Peyer's patch (tissue), 4 donors: ENCODE data around the gene FBRSL1. TPM values are rescaled to one million over a fixed set of nuclear protein-coding genes. Genes with fewer than 3 reads are reported as not detected.

Experiments used
- DNase-seq, 3 donors: peaks; one replicate each; pipeline ENCODE4 v3.0.0-alpha.2; 2017 to 2019
- H3K27ac ChIP-seq, 4 donors: fragments of 200-600 bp; sonication (generic); one replicate each; pipeline ENCODE4 v1.5.1; 2016 to 2019
- H3K27me3 ChIP-seq, 2 donors: fragments of 200-600 bp; sonication (generic); one replicate each; pipeline ENCODE4 v1.5.1; 2019
- H3K36me3 ChIP-seq, 3 donors: fragments of 200-600 bp; sonication (generic); one replicate each; pipeline ENCODE4 v1.5.1; 2016 to 2019
- H3K4me1 ChIP-seq, 4 donors: fragments of 200-600 bp; sonication (generic); one replicate each; pipeline ENCODE4 v1.5.1; 2016 to 2019
- H3K4me3 ChIP-seq, 4 donors: fragments of 200-600 bp; sonication (generic); 1 replicate in 3 of 4; 2 replicates in 1 of 4; pipeline ENCODE4 v1.5.1; 2016 to 2019; ENCODE audit warnings: mild to moderate bottlenecking in 1 of 4
- H3K9me3 ChIP-seq, 4 donors: fragments of 200-600 bp; sonication (generic); one replicate each; pipeline ENCODE4 v1.5.1; 2016 to 2019; ENCODE audit warnings: mild to moderate bottlenecking in 1 of 4
- CTCF ChIP-seq, 6 experiments: fragments of 450-650 bp in 4 of 6; fragments of 200-600 bp in 2 of 6; sonication (generic) in 1 of 6; IDR thresholded peaks; one replicate each; pipeline ENCODE4 v1.5.1; 2017 to 2019; ENCODE audit warnings: antibody characterized with exemption in 6 of 6, mild to moderate bottlenecking in 3 of 6, moderate library complexity in 1 of 6
- POLR2A ChIP-seq, 2 donors: fragments of 450-650 bp; IDR thresholded peaks; one replicate each; pipeline ENCODE4 v1.5.1; 2017; ENCODE audit warnings: antibody characterized with exemption in 2 of 2, mild to moderate bottlenecking in 2 of 2, moderate library complexity in 2 of 2
- total RNA-seq, 4 donors: library from RNA; depleted of rRNA; stranded (reverse); fragments of >200 nt; gene quantifications; one replicate each; pipeline ENCODE4 v1.1.0, GENCODE V29; 2016

FBRSL1 gene
- total RNA-seq, 4 donors from 2014 or later, result 48.3 to 484 (median 63.5) TPM

GRCh38 chr12:132516095-132517012 lies 26.4 kb downstream of the FBRSL1 start:
- TF ChIP-seq CTCF (IDR thresholded peaks at IDR 0.05), result no peak
- no peak for TF ChIP-seq POLR2A (IDR thresholded peaks at IDR 0.05)
- Histone ChIP-seq H3K27ac (no peak overlapping the region), H3K27me3 (no peaks in the 10 kb centered on the region), H3K4me1 (no peaks in the 10 kb centered on the region), H3K9me3 (no peaks in the 10 kb centered on the region), H3K4me3 (no peak overlapping the region), H3K36me3 (peaks cover 0 to 22% (median 0%) of the 10 kb centered on the region in 3 donors)
- DNase-seq, result no peak

- no peak for DNase-seq
- TF ChIP-seq POLR2A (IDR thresholded peaks at IDR 0.05), result no peak
- no peak for TF ChIP-seq CTCF (IDR thresholded peaks at IDR 0.05)
- Histone ChIP-seq H3K36me3 (peaks cover 0 to 17% (median 0%) of the 10 kb centered on the region in 3 donors), H3K9me3 (no peaks in the 10 kb centered on the region), H3K4me1 (no peaks in the 10 kb centered on the region), H3K27ac (no peak overlapping the region), H3K27me3 (no peaks in the 10 kb centered on the region), H3K4me3 (no peak overlapping the region)
These were observed 27.2 kb downstream of the FBRSL1 start for GRCh38 chr12:132517013-132517739.

- Histone ChIP-seq H3K4me1 (no peaks in the 10 kb centered on the region), H3K4me3 (no peak overlapping the region), H3K36me3 (peaks cover 0 to 12% (median 0%) of the 10 kb centered on the region in 3 donors), H3K27me3 (no peaks in the 10 kb centered on the region), H3K27ac (no peak overlapping the region), H3K9me3 (no peaks in the 10 kb centered on the region)
- TF ChIP-seq POLR2A (IDR thresholded peaks at IDR 0.05) (no peak), CTCF (IDR thresholded peaks at IDR 0.05) (no peak)
- DNase-seq, result no peak
These were observed 27.8 kb downstream of the FBRSL1 start for GRCh38 chr12:132517740-132518100.

- no peak overlapping the region for H3K4me3 ChIP-seq
- DNase-seq, result no peak
- peaks cover 0 to 1% (median under 1%) of the 10 kb centered on the region in 4 donors for H3K4me1 ChIP-seq
- H3K27ac ChIP-seq, result no peak overlapping the region
- no peaks in the 10 kb centered on the region for H3K9me3 ChIP-seq
- H3K27me3 ChIP-seq, result no peaks in the 10 kb centered on the region
- peaks cover 0 to 11% (median 0%) of the 10 kb centered on the region in 3 donors for H3K36me3 ChIP-seq
- TF ChIP-seq POLR2A (IDR thresholded peaks at IDR 0.05), result no peak
- no peak for TF ChIP-seq CTCF (IDR thresholded peaks at IDR 0.05)
These were observed 28.5 kb downstream of the FBRSL1 start for GRCh38 chr12:132518354-132518992.

GRCh38 chr12:132520421-132521199 lies 30.7 kb downstream of the FBRSL1 start:
- no peak overlapping the region for H3K27ac ChIP-seq
- peaks cover 0 to 18% (median 0%) of the 10 kb centered on the region in 3 donors for H3K36me3 ChIP-seq
- H3K4me1 ChIP-seq, result peaks cover 0 to 8% (median 2%) of the 10 kb centered on the region in 4 donors
- DNase-seq, result no peak
- H3K9me3 ChIP-seq, result no peaks in the 10 kb centered on the region
- H3K4me3 ChIP-seq, result no peak overlapping the region
- no peak for TF ChIP-seq CTCF (IDR thresholded peaks at IDR 0.05)
- TF ChIP-seq POLR2A (IDR thresholded peaks at IDR 0.05), result no peak
- H3K27me3 ChIP-seq, result no peaks in the 10 kb centered on the region
